Activated CD4-positive, alpha-beta T cell treated with anti-CD3 and anti-CD28 coated beads for 48 hours (primary cell): ENCODE measurements around the gene CYS1.

Source experiments
- DNase-seq: peaks from one replicate; pipeline ENCODE4 v3.0.0-alpha.2; 2020

CYS1 gene

DNA sequence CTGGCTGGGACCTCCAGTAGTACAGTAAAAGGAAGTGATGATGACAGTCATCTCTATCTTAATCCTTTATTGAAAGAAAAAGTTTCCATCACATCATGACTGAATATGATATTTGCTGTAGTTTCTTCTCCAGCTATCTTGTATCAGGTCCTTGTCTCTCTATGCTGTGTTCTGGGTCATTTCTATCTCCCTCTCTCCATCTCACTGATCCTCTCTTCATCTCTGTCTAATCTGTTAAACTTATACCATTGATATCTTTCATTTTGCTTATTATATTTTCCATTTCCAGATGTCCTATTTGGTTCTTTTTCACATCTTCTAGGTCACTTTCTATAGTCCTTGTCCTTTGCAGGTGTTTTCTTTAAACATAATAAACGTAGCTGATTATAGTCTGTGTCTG, 12.3 kb downstream of the CYS1 start:
- no peak for DNase-seq

GRCh38 chr2:10067330-10067729, 12.9 kb downstream of the CYS1 start:
- DNase-seq = no peak

DNA sequence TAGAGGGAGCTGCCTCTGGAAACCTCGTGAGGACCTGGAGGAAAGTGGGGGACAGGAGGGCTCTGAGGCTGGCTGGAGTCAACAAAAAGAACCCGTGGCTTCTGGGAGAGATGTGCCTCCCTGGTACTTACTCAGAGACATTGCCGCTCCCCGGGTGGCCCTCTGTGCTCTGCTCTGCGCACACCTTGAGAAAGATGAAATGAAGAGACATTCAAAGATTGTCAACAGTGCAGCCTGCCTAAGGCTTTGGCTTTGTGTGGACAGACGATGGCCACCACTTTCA, 14.5 kb downstream of the CYS1 start:
- no peak for DNase-seq

DNA sequence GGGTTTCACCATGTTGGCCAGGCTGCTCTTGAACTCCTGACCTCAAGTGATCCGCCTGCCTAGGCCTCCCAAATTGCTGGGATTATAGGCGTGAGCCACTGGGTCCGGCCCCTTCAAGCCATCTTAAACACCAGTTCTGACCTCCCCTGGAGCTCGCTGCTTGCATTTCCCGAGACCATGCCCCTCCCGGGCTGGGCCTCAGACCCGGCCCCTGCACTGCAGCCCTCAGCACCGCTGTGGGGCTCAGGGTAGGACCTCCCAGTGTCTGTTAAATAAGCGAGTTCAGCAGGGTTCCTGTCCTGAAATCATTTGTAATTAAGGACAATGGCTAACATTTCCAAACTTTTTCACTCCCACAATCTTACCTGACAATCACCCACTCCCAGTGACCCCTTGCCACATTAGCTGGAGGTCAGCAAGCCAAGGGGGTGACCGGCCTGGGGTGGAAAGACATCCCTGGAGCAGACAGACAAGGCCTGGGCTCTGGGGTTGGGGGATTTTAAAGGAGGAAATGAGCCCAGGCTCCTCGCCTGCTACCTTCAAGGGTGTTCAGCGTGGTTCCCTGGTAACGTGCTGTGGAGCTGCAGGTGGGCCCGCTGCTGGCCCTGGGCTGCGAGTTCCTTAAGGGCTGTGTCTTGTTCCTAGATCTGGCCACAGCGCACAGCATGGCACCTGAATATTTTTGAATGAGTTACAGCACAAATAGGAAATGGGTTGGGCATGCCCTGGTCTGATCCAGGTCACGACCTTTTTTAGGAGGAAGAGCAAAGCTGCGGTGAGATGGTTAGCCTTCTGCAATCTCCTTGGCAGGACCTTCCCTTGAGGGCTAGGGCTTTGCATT, 15.1 kb downstream of the CYS1 start:
- DNase-seq = no peak

GRCh38 chr2:10063566-10063965, 16.6 kb downstream of the CYS1 start:
- no peak for DNase-seq

GRCh38 chr2:10062931-10063365, 17.3 kb downstream of the CYS1 start:
- no peak for DNase-seq

DNA sequence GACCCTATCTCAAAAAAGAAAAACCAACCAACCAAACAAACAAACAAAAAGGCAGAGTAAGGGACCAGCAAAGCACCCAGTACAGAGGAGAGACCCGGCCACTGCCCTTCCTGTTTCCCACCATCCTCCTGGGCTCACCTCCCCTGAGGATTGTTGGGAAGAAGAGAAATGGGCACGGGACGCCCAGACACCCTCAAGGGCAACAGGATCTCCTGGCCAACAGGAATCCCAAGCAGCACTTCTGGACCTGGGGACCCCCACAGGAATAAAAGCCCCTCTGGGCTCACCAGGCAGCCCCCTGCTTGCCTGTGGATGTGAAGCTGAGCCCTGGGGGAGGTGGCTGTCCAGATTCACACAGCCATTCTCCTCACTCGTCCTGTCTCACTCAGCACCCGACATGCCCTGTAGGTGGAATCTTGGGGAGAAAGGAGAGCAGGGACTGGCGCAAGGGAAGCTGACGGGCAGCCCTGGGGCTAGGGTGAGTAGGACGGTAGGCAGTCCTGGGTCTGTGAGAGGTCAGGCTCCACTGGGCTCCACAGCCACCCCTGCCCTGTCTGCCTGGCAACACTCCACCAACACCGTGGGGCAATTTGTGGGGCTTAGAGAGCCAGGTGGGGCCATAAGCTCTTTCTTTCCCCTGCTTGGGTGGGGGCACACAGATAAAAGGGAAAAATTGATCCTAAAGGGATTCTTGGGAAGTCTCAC, 18.8 kb downstream of the CYS1 start:
- no peak for DNase-seq

GRCh38 chr2:10059552-10060335, 20.5 kb downstream of the CYS1 start:
- DNase-seq = no peak

DNA sequence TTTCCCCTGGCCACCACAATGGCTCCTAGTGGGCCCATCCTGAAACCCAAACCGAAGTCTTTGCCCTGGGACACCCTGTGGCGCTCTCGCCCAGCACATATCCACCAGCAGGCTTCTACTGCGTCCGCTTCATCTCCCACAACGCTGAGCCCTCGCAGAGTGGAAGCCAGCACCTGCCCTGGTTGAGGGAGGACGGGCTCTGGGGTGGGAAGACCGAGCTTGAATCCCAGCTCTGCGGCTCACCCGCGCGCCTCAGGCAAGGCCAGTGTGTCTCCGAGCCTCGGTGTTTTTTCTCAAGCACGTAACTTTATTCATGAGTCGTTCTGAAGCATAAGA, 21.2 kb downstream of the CYS1 start:
- DNase-seq = no peak

DNA sequence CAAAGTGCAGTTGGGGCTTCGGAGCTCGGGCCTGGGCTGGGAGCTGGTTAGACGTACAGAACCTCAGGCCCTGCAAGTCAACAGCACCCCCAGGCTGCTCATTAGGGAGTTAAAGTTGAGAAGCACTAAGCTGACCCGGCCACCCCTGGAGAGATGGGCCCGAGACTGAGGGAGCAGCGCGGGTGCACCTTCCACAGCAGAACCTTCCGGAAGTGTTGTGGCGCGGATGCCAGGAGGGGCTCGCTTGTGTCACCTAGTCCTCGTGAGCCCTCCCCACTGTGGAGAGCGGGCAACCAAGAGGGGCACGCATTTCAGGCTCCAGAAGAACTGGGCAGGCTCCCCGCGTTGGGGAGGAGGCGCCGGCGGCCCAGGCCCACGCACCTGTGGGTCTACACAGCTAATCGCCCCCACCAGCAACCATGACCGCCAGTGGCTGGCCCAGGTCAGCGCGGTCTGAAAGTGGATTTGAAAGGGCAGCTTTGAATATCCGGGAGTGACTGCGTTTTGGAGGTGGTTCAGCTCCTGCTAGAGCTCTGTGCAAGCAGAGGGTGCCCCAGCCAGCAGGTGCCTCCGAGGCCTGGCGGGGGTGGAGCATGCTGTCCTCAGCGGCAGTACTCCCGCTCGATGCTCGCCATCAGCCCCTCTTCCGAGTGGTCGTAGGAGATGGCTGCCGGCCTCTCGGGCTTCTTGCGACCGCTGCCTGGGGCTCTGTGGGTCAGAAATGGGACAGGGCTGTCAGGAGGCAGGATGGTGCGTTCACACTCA, 21.8 kb downstream of the CYS1 start:
- DNase-seq = no peak

DNA sequence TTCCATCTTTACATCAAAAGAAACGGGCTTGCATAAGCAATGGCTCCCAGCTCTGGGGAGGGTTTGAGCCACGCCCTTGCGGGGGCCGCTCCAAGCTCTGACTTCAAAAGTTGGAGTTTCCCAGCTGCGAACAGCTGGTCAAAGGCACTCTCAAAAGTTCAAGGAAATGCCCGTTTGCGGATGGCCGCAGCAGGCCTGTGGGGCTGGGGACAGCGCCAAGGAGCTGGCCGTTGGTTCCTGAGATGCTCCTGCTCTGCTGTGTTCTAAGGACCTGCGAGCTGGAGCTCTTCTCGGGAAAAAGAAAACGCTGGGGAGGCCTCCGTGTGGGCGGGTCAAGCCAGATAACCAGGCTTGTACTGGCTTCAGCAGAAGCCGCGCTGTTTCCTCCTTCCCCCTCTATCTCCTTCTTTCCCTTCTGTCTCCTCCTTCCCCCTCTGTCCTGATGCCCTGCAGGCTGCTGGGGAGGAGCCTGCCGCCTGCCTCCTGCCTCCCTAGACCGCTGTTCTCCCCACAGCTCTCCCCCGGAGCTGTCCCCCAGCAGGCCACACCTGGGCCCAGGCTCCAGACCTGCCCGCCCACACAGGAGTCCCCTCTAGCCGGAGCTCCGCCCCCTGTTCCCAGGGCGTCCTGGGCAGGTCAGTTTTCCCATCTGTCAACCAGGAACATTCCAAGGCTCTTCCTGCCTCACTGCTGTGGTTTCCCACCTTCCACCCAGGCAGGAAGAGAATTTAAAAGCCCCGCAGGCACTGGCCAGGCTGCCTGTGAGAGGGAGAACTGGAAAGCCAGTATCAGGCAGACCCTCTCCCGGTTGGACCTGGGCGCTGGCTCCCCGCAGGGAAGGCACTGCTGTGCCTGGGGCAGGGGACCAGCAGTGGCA, 22.7 kb downstream of the CYS1 start:
- DNase-seq = peak; percentile 51

GRCh38 chr2:10056439-10056838, 23.8 kb downstream of the CYS1 start:
- no peak for DNase-seq

GRCh38 chr2:10054976-10055375, 25.2 kb downstream of the CYS1 start:
- no peak for DNase-seq

DNA sequence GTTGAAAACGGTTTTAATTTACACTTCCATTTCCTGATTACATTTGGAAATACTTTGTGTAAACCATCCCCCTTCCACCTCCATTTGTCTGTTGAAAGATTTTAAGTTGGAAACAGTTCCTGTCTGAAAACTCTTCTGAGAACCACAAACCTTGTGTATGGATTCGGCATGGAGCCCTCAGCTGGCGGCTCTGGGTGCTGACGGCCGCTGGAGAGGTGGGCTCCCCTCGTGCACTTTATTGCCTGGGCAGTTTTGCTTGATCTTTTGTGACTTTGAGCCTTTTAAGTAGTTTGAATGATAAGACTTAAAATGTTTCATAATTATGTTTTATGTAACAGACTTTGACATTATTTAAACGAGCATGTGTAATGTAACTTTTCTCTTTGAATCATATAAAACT, 25.8 kb downstream of the CYS1 start:
- DNase-seq = no peak

- DNase-seq = no peak
Measured at GRCh38 chr2:10053351-10053750, 26.9 kb downstream of the CYS1 start.

DNA sequence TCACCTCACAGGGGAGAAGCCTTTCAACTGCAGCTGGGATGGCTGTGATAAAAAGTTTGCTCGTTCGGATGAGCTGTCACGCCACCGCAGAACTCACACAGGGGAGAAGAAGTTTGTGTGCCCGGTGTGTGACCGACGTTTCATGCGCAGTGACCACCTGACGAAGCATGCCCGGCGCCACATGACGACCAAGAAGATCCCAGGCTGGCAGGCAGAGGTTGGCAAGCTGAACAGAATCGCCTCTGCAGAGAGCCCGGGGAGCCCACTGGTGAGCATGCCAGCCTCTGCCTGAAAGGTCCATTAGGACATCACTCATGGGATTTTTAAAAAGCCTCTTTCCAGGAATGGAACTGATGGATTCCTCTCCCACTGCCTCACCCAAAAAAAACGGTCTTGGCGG, 28.0 kb downstream of the CYS1 start:
- DNase-seq = no peak

GRCh38 chr2:10048501-10049171, 31.6 kb downstream of the CYS1 start:
- DNase-seq = no peak

- no peak for DNase-seq
Measured at GRCh38 chr2:10047616-10048500, 32.4 kb downstream of the CYS1 start.

- no peak for DNase-seq
Measured at GRCh38 chr2:10046931-10047330, 33.3 kb downstream of the CYS1 start.

- no peak for DNase-seq
Measured at GRCh38 chr2:10045561-10046355, 34.5 kb downstream of the CYS1 start.
